Upper lobe of left lung (tissue), 4 donors: ENCODE measurements around the gene HSP90AA1.

Experiments used
- CTCF ChIP-seq, 6 experiments: fragments of 450-650 bp in 4 of 6; fragments of 200-600 bp in 2 of 6; sonication (generic) in 2 of 6; IDR thresholded peaks; one replicate each; pipeline ENCODE4 v1.5.1; 2016 to 2019; ENCODE audit warnings: antibody characterized with exemption in 6 of 6
- POLR2A ChIP-seq, 4 donors: fragments of 450-650 bp; IDR thresholded peaks; one replicate each; pipeline ENCODE4 v1.5.1; 2016 to 2017; ENCODE audit warnings: antibody characterized with exemption in 4 of 4, mild to moderate bottlenecking in 2 of 4
- POLR2AphosphoS5 ChIP-seq, 2 donors: sonication (generic); formaldehyde crosslinking; IDR thresholded peaks; one replicate each; pipeline ENCODE4 v1.5.1; 2017; ENCODE audit warnings: antibody characterized with exemption in 2 of 2

- TF ChIP-seq CTCF (IDR thresholded peaks at IDR 0.05), result no peak
- TF ChIP-seq POLR2AphosphoS5 (IDR thresholded peaks at IDR 0.05), result no peak
- no peak for TF ChIP-seq POLR2A (IDR thresholded peaks at IDR 0.05)
Measured at GRCh38 chr14:102034301-102034700, 52.5 kb downstream of the HSP90AA1 start.
